Gastrocnemius medialis (tissue), 4 donors: Measurements from ENCODE around the gene NOL4L. TPM values are rescaled to one million over a fixed set of nuclear protein-coding genes. Genes with fewer than 3 reads are reported as not detected.
"Not testable (repeated sequence)": the region's sequence is repeated elsewhere in the genome, so short reads cannot be mapped to it uniquely, and the experiment has no call there.

Experiments used
- ATAC-seq, 2 donors: fragments of 150-250 bp; one replicate each; pipeline ENCODE4 v1.9.1; 2016
- DNase-seq, 2 donors: peaks; one replicate each; pipeline ENCODE4 v3.0.0-alpha.2; 2019
- H3K27ac ChIP-seq, 4 donors: fragments of 200-600 bp; sonication (generic); 1 replicate in 1 of 4; 2 replicates in 3 of 4; pipeline ENCODE4 v1.5.1; 2016 to 2018; ENCODE audit warnings: mild to moderate bottlenecking in 2 of 4, moderate library complexity in 1 of 4
- H3K27me3 ChIP-seq, 3 donors: fragments of 200-600 bp; sonication (generic) in 2 of 3; 1 replicate in 1 of 3; 2 replicates in 2 of 3; pipeline versions ENCODE4 v1.5.1 to v1.6.0; 2016 to 2019; ENCODE audit warnings: mild to moderate bottlenecking in 1 of 3, moderate library complexity in 1 of 3
- H3K36me3 ChIP-seq, 2 donors: fragments of 200-600 bp; sonication (generic) in 1 of 2; one replicate each; pipeline ENCODE4 v1.5.1; 2017 to 2018
- H3K4me1 ChIP-seq, 2 donors: fragments of 200-600 bp; sonication (generic) in 1 of 2; one replicate each; pipeline ENCODE4 v1.5.1; 2016 to 2017; ENCODE audit warnings: mild to moderate bottlenecking in 2 of 2
- H3K4me3 ChIP-seq, 4 donors: fragments of 200-600 bp; sonication (generic) in 3 of 4; 1 replicate in 1 of 4; 2 replicates in 3 of 4; pipeline ENCODE4 v1.5.1; 2016 to 2019; ENCODE audit warnings: mild to moderate bottlenecking in 2 of 4
- H3K9me3 ChIP-seq, 3 donors: fragments of 200-600 bp; sonication (generic) in 2 of 3; 1 replicate in 1 of 3; 2 replicates in 2 of 3; pipeline ENCODE4 v1.5.1; 2016 to 2019
- CTCF ChIP-seq, 5 experiments: fragments of 450-650 bp in 3 of 5; fragments of 200-600 bp in 2 of 5; sonication (generic) in 2 of 5; IDR thresholded peaks in 4 of 5; conservative IDR thresholded peaks in 1 of 5; 1 replicate in 4 of 5; 2 replicates in 1 of 5; pipeline ENCODE4 v1.5.1; 2016 to 2019; ENCODE audit warnings: antibody characterized with exemption in 5 of 5, mild to moderate bottlenecking in 3 of 5, moderate library complexity in 3 of 5
- POLR2A ChIP-seq, 2 donors: fragments of 450-650 bp; IDR thresholded peaks; one replicate each; pipeline ENCODE4 v1.6.1; 2017; ENCODE audit warnings: antibody characterized with exemption in 2 of 2, mild to moderate bottlenecking in 2 of 2, moderate library complexity in 2 of 2
- in situ Hi-C, 4 donors: fragments of 200-750 bp; cut with MboI; loops; one replicate each; pipeline versions ENCODE4 v1.15.0 to v1.8.0; 2017; ENCODE audit warnings: low sequenced_read_pairs in 4 of 4
- intact Hi-C: fragments of 100-400 bp; cut with DNase I; formaldehyde crosslinking; loops from one replicate; pipeline ENCODE4 v1.15.1; 2023; ENCODE audit warnings: low total_unique reads
- total RNA-seq, 4 donors: library from RNA; depleted of rRNA; stranded (reverse); fragments of >200 nt; gene quantifications; one replicate each; pipeline versions ENCODE4 v1.1.0 to v1.2.3, GENCODE V29; 2016

NOL4L gene
- total RNA-seq, 4 donors from 2014 or later = 1.4 to 1.9 (median 1.7) TPM

GRCh38 chr20:32466739-32467505, 118.2 kb downstream of the NOL4L start:
- Histone ChIP-seq H3K27me3 (no peaks in the 10 kb centered on the region), H3K36me3 (no peaks in the 10 kb centered on the region), H3K9me3 (no peaks in the 10 kb centered on the region), H3K4me1 (peaks cover 0 to 7% of the 10 kb centered on the region in 2 donors), H3K4me3 (no peak overlapping the region), H3K27ac (peak overlapping the region in 1 of 4 donors; percentile 45)
- ATAC-seq (no peak), DNase-seq (no peak)
- intact Hi-C loops = no loop called here
- TF ChIP-seq POLR2A (IDR thresholded peaks at IDR 0.05) = no peak
- no peak for TF ChIP-seq CTCF (IDR thresholded peaks at IDR 0.05 in 4 of 5, conservative IDR thresholded peaks at IDR 0.05 in 1 of 5)
- in situ Hi-C loops = no loop called here

GRCh38 chr20:32465901-32466675, 119.0 kb downstream of the NOL4L start:
- H3K4me3 ChIP-seq, ATAC-seq, H3K9me3 ChIP-seq, H3K27me3 ChIP-seq, H3K36me3 ChIP-seq, intact Hi-C loops, in situ Hi-C loops, DNase-seq, H3K4me1 ChIP-seq: not testable (repeated sequence)
- H3K27ac ChIP-seq = peak overlapping the region; percentile 13 to 52 (median 46)

GRCh38 chr20:32465092-32465900, 119.8 kb downstream of the NOL4L start:
- no peaks in the 10 kb centered on the region for H3K4me1 ChIP-seq
- DNase-seq = no peak
- no peaks in the 10 kb centered on the region for H3K36me3 ChIP-seq
- peak in 1 of 2 donors; percentile 43 for ATAC-seq
- H3K27ac ChIP-seq = peak overlapping the region; percentile 13 to 52 (median 46)
- no peak for TF ChIP-seq CTCF (IDR thresholded peaks at IDR 0.05 in 4 of 5, conservative IDR thresholded peaks at IDR 0.05 in 1 of 5)
- TF ChIP-seq POLR2A (IDR thresholded peaks at IDR 0.05) = no peak
- H3K4me3 ChIP-seq = no peak overlapping the region
- in situ Hi-C loops = no loop called here
- H3K9me3 ChIP-seq = no peaks in the 10 kb centered on the region
- intact Hi-C loops = no loop called here
- no peaks in the 10 kb centered on the region for H3K27me3 ChIP-seq

- intact Hi-C loops (no loop called here), in situ Hi-C loops (no loop called here)
- Histone ChIP-seq H3K9me3 (no peaks in the 10 kb centered on the region), H3K27me3 (no peaks in the 10 kb centered on the region), H3K27ac (no peak overlapping the region), H3K36me3 (no peaks in the 10 kb centered on the region), H3K4me1 (no peaks in the 10 kb centered on the region), H3K4me3 (no peak overlapping the region)
- no peak for ATAC-seq
- TF ChIP-seq CTCF (IDR thresholded peaks at IDR 0.05 in 4 of 5, conservative IDR thresholded peaks at IDR 0.05 in 1 of 5) = no peak
- DNase-seq = no peak
Measured at GRCh38 chr20:32464401-32465091, 120.6 kb downstream of the NOL4L start.
